ENCODE measurements around the gene RRP12.

Gene RRP12

DNA sequence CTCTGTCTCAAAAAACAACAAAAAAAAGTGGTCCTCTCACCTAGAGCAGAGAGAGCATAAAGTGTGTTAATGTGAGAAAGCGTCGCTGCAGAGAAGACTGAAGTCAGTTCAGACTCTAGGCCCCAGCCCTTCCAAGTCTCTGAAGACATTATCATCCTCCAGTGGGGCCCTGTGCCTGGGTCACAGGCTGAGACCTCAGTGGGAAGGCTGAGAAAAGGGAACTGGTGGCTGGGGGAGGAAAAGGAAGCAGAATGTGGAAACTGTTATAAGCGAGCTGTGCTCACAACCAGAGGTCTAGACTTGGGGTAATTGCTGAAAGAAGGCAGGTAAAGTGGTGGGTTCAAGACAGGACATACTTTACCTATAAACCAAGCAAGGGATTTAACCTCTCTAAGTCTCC, 4.9 kb upstream of the RRP12 start:
- H3K27ac ChIP-seq (replicated peaks), result peak overlapping the region; percentile 90
- DNase-seq (ENCODE audit: low read depth in 1 of 2, low spot score in 1 of 2), result peak; percentile 84 to 96
- H3K4me3 ChIP-seq (replicated peaks; ENCODE audit: insufficient read depth, low read length), result no peak overlapping the region

GRCh38 chr10:97404044-97404443, 2.9 kb upstream of the RRP12 start:
- DNase-seq (ENCODE audit: low read depth in 1 of 2, low spot score in 1 of 2), result no peak
- no peak overlapping the region for H3K4me3 ChIP-seq (replicated peaks; ENCODE audit: insufficient read depth, low read length)
- H3K27me3 ChIP-seq (ENCODE audit: insufficient read depth, poor library complexity, severe bottlenecking), result no peaks in the 10 kb centered on the region
- TF ChIP-seq POLR2AphosphoS5 (IDR thresholded peaks at IDR 0.05; ENCODE audit: low read depth) (no peak), GABPA (IDR thresholded peaks at IDR 0.05; ENCODE audit: low read depth) (no peak), REST (IDR thresholded peaks at IDR 0.05; ENCODE audit: insufficient replicate concordance, low read depth) (no peak), CTCF (IDR thresholded peaks at IDR 0.05; ENCODE audit: insufficient read depth, low read length) (no peak), SPI1 (IDR thresholded peaks at IDR 0.05; ENCODE audit: borderline replicate concordance, low read depth) (no peak)
- H3K27ac ChIP-seq (replicated peaks), result no peak overlapping the region

More for the DNA sequence above, 4.9 kb upstream of the RRP12 start:
- peak; percentile 99 for TF ChIP-seq SPI1 (IDR thresholded peaks at IDR 0.05; ENCODE audit: borderline replicate concordance, low read depth)
- TF ChIP-seq CTCF (IDR thresholded peaks at IDR 0.05; ENCODE audit: insufficient read depth, low read length), result no peak
- peak; percentile 34 for TF ChIP-seq REST (IDR thresholded peaks at IDR 0.05; ENCODE audit: insufficient replicate concordance, low read depth)
- TF ChIP-seq GABPA (IDR thresholded peaks at IDR 0.05; ENCODE audit: low read depth), result 0 out of 2 replicates have a peak, but pooled peaks have one; percentile 14
- peak; percentile 67 for TF ChIP-seq POLR2AphosphoS5 (IDR thresholded peaks at IDR 0.05; ENCODE audit: low read depth)
- no peaks in the 10 kb centered on the region for H3K27me3 ChIP-seq (ENCODE audit: insufficient read depth, poor library complexity, severe bottlenecking)

- Histone ChIP-seq H3K27me3 (ENCODE audit: insufficient read depth, poor library complexity, severe bottlenecking) (no peaks in the 10 kb centered on the region), H3K4me3 (replicated peaks; ENCODE audit: insufficient read depth, low read length) (no peak overlapping the region; the same call in 1 of the 2 replicates), H3K27ac (replicated peaks) (peak overlapping the region; percentile 94)
- no peak for DNase-seq (ENCODE audit: low read depth in 1 of 2, low spot score in 1 of 2)
- no peak for TF ChIP-seq POLR2AphosphoS5 (IDR thresholded peaks at IDR 0.05; ENCODE audit: low read depth)
- TF ChIP-seq REST (IDR thresholded peaks at IDR 0.05; ENCODE audit: insufficient replicate concordance, low read depth), result no peak
- TF ChIP-seq SPI1 (IDR thresholded peaks at IDR 0.05; ENCODE audit: borderline replicate concordance, low read depth), result no peak
- no peak for TF ChIP-seq GABPA (IDR thresholded peaks at IDR 0.05; ENCODE audit: low read depth)
- no peak for TF ChIP-seq CTCF (IDR thresholded peaks at IDR 0.05; ENCODE audit: insufficient read depth, low read length)
Observed at GRCh38 chr10:97401455-97401919, 347 bp upstream of the RRP12 start.
